Esophagus muscularis mucosa (tissue), 4 donors: Measurements from ENCODE around the gene RBMS1. TPM values are rescaled to one million over a fixed set of nuclear protein-coding genes. Genes with fewer than 3 reads are reported as not detected.

Source experiments
- DNase-seq: peaks from one replicate; pipeline ENCODE4 v3.0.0-alpha.2; 2017; ENCODE audit errors: extremely low spot score
- H3K27ac ChIP-seq, 4 donors: fragments of 200-600 bp; sonication (generic); replicated peaks in 1 of 4; 1 replicate in 3 of 4; 2 replicates in 1 of 4; pipeline ENCODE4 v1.5.1; 2016 to 2019; ENCODE audit warnings: mild to moderate bottlenecking in 1 of 4
- H3K27me3 ChIP-seq, 4 donors: fragments of 200-600 bp; sonication (generic); one replicate each; pipeline versions ENCODE4 v1.5.1 to v1.6.0; 2016 to 2019
- H3K36me3 ChIP-seq, 4 donors: fragments of 200-600 bp; sonication (generic); one replicate each; pipeline ENCODE4 v1.5.1; 2016 to 2019
- H3K4me1 ChIP-seq, 4 donors: fragments of 200-600 bp; sonication (generic); one replicate each; pipeline ENCODE4 v1.5.1; 2016 to 2019
- H3K4me3 ChIP-seq, 4 donors: fragments of 200-600 bp; sonication (generic); 1 replicate in 2 of 4; 2 replicates in 2 of 4; pipeline ENCODE4 v1.5.1; 2016 to 2019; ENCODE audit warnings: mild to moderate bottlenecking in 4 of 4, moderate library complexity in 1 of 4
- H3K9me3 ChIP-seq, 4 donors: fragments of 200-600 bp; sonication (generic); 1 replicate in 3 of 4; 2 replicates in 1 of 4; pipeline ENCODE4 v1.5.1; 2016 to 2019
- CTCF ChIP-seq, 3 experiments: fragments of 200-600 bp in 2 of 3; fragments of 450-650 bp in 1 of 3; sonication (generic) in 2 of 3; IDR thresholded peaks; one replicate each; pipeline ENCODE4 v1.5.1; 2017 to 2019; ENCODE audit warnings: antibody characterized with exemption in 3 of 3, mild to moderate bottlenecking in 2 of 3, moderate library complexity in 1 of 3
- EP300 ChIP-seq: sonication (generic); formaldehyde crosslinking; IDR thresholded peaks from one replicate; pipeline ENCODE4 v1.6.1; 2017; ENCODE audit warnings: antibody characterized with exemption
- POLR2A ChIP-seq: fragments of 450-650 bp; IDR thresholded peaks from one replicate; pipeline ENCODE4 v1.6.1; 2017; ENCODE audit warnings: antibody characterized with exemption, moderate library complexity, mild to moderate bottlenecking, low read depth
- POLR2AphosphoS5 ChIP-seq, 2 donors: sonication (generic); formaldehyde crosslinking; IDR thresholded peaks; one replicate each; pipeline ENCODE4 v1.6.1; 2017; ENCODE audit warnings: antibody characterized with exemption in 2 of 2
- WGBS: methylation state at CpG from one replicate; pipeline ENCODE4 v1.1.5; 2018; 5-methylcytosine and 5-hydroxymethylcytosine counted together
- intact Hi-C: fragments of 100-400 bp; cut with DNase I; formaldehyde crosslinking; loops from one replicate; pipeline ENCODE4 v1.15.1; 2023
- total RNA-seq, 4 donors: library from RNA; depleted of rRNA; stranded (reverse); fragments of >200 nt; gene quantifications; one replicate each; pipeline versions ENCODE4 v1.1.0 to v1.2.1, GENCODE V29; 2016

The RBMS1 gene
- total RNA-seq, 4 donors from 2014 or later = 86.8 to 116 (median 93.1) TPM

GRCh38 chr2:160512491-160512890 lies 18.9 kb upstream of the RBMS1 start:
- Histone ChIP-seq H3K27ac (no peak overlapping the region), H3K4me3 (no peak overlapping the region), H3K27me3 (no peaks in the 10 kb centered on the region), H3K4me1 (peaks cover 0 to 11% (median 9%) of the 10 kb centered on the region in 4 donors), H3K9me3 (no peaks in the 10 kb centered on the region), H3K36me3 (no peaks in the 10 kb centered on the region)
- TF ChIP-seq CTCF (IDR thresholded peaks at IDR 0.05) = no peak
- no peak for TF ChIP-seq EP300
- no peak for TF ChIP-seq POLR2AphosphoS5 (IDR thresholded peaks at IDR 0.05)
- TF ChIP-seq POLR2A = no peak
- intact Hi-C loops = loop anchor here (10.0 kb wide), 1 partner anchor 162 kb away; no protein-coding TSS in a partner anchor
- 96% methylated on average over 4 of the region's 4 CpGs for WGBS
- no peak for DNase-seq

- Histone ChIP-seq H3K4me1 (no peaks in the 10 kb centered on the region), H3K27ac (no peak overlapping the region), H3K27me3 (no peaks in the 10 kb centered on the region), H3K9me3 (no peaks in the 10 kb centered on the region), H3K4me3 (no peak overlapping the region), H3K36me3 (no peaks in the 10 kb centered on the region)
- 66% methylated on average over 2 of the region's 2 CpGs for WGBS
- intact Hi-C loops = loop anchor here (10.0 kb wide), 1 partner anchor 164 kb away; no protein-coding TSS in a partner anchor
- no peak for DNase-seq
- TF ChIP-seq CTCF (IDR thresholded peaks at IDR 0.05) = no peak
- no peak for TF ChIP-seq POLR2AphosphoS5 (IDR thresholded peaks at IDR 0.05)
- TF ChIP-seq POLR2A = no peak
Observed at GRCh38 chr2:160510617-160511016, 17.0 kb upstream of the RBMS1 start.

GRCh38 chr2:160509016-160509415 lies 15.4 kb upstream of the RBMS1 start:
- Histone ChIP-seq H3K27me3 (no peaks in the 10 kb centered on the region), H3K4me3 (no peak overlapping the region), H3K4me1 (peaks cover 0 to 10% (median 2%) of the 10 kb centered on the region in 4 donors), H3K27ac (no peak overlapping the region), H3K9me3 (no peaks in the 10 kb centered on the region), H3K36me3 (no peaks in the 10 kb centered on the region)
- intact Hi-C loops = loop anchor here (10.0 kb wide), 1 partner anchor 184 kb away; no protein-coding TSS in a partner anchor
- DNase-seq = no peak
- TF ChIP-seq POLR2A = no peak
- 89% methylated on average over 2 of the region's 2 CpGs for WGBS

GRCh38 chr2:160507464-160507863 lies 13.9 kb upstream of the RBMS1 start:
- Histone ChIP-seq H3K4me3 (no peak overlapping the region), H3K36me3 (no peaks in the 10 kb centered on the region), H3K4me1 (peaks cover 0 to 10% (median 2%) of the 10 kb centered on the region in 4 donors), H3K27ac (no peak overlapping the region), H3K27me3 (no peaks in the 10 kb centered on the region), H3K9me3 (no peaks in the 10 kb centered on the region)
- TF ChIP-seq POLR2A (no peak), EP300 (no peak), POLR2AphosphoS5 (IDR thresholded peaks at IDR 0.05) (no peak), CTCF (IDR thresholded peaks at IDR 0.05) (no peak)
- intact Hi-C loops = loop anchor here (10.0 kb wide), 1 partner anchor 183 kb away; no protein-coding TSS in a partner anchor
- DNase-seq = no peak
- 65% methylated on average over 2 of the region's 2 CpGs for WGBS

- Histone ChIP-seq H3K9me3 (no peaks in the 10 kb centered on the region), H3K4me1 (peaks cover 0 to 10% (median 2%) of the 10 kb centered on the region in 4 donors), H3K4me3 (no peak overlapping the region), H3K36me3 (no peaks in the 10 kb centered on the region), H3K27me3 (no peaks in the 10 kb centered on the region), H3K27ac (no peak overlapping the region)
- DNase-seq = no peak
- intact Hi-C loops = loop anchor here (10.0 kb wide), 1 partner anchor 182 kb away; no protein-coding TSS in a partner anchor
- WGBS = 81% methylated on average over 3 of the region's 3 CpGs
- TF ChIP-seq POLR2A (no peak), EP300 (no peak), CTCF (IDR thresholded peaks at IDR 0.05) (no peak)
Observed at GRCh38 chr2:160507046-160507407, 13.4 kb upstream of the RBMS1 start.
